ENCODE results near the gene GDF7. TPM values are rescaled to one million over a fixed set of nuclear protein-coding genes. Genes with fewer than 3 reads are reported as not detected.

The GDF7 gene
- polyA plus RNA-seq (2013, experiment 1 of 2; ENCODE audit: insufficient read length) = 0.05 TPM
- polyA plus RNA-seq (2013, experiment 2 of 2; ENCODE audit: insufficient read length) = 0.04 TPM

GRCh38 chr2:20666304-20667150 is at the start of gene GDF7:
GDF7 (plus strand) TSS chr2:20667144; CDS start chr2:20667240, 96 bp downstream.
- DNase-seq = no peak

GRCh38 chr2:20617892-20618467 is 49.0 kb upstream of the GDF7 start:
- DNase-seq = peak; percentile 96

GRCh38 chr2:20618468-20618885 is 48.5 kb upstream of the GDF7 start:
- DNase-seq = no peak

- DNase-seq = no peak
Measured at GRCh38 chr2:20618886-20619521, 47.9 kb upstream of the GDF7 start.

GRCh38 chr2:20619624-20620024 is 47.3 kb upstream of the GDF7 start:
- DNase-seq = no peak

- DNase-seq = no peak
Measured at GRCh38 chr2:20620271-20620681, 46.7 kb upstream of the GDF7 start.

GRCh38 chr2:20620696-20621365 is 46.1 kb upstream of the GDF7 start:
- DNase-seq = no peak

- no peak for DNase-seq
Measured at GRCh38 chr2:20621366-20622295, 45.3 kb upstream of the GDF7 start.

- no peak for DNase-seq
Measured at GRCh38 chr2:20622296-20622686, 44.7 kb upstream of the GDF7 start.

- no peak for DNase-seq
Measured at GRCh38 chr2:20622731-20623130, 44.2 kb upstream of the GDF7 start.

GRCh38 chr2:20623241-20623640 is 43.7 kb upstream of the GDF7 start:
- DNase-seq = no peak

GRCh38 chr2:20623741-20624155 is 43.2 kb upstream of the GDF7 start:
- no peak for DNase-seq

GRCh38 chr2:20624156-20624883 is 42.6 kb upstream of the GDF7 start:
- no peak for DNase-seq

- DNase-seq = no peak
Measured at GRCh38 chr2:20624884-20625485, 42.0 kb upstream of the GDF7 start.

- no peak for DNase-seq
Measured at GRCh38 chr2:20625491-20626391, 41.2 kb upstream of the GDF7 start.

GRCh38 chr2:20626392-20626697 is 40.6 kb upstream of the GDF7 start:
- no peak for DNase-seq

- no peak for DNase-seq
Measured at GRCh38 chr2:20626698-20627513, 40.0 kb upstream of the GDF7 start.

GRCh38 chr2:20627712-20628380 is 39.1 kb upstream of the GDF7 start:
- no peak for DNase-seq

Data from fibroblast of skin of abdomen (primary cell).